Left lung (tissue), 10 donors: ENCODE results near the gene TRAPPC10. TPM values are rescaled to one million over a fixed set of nuclear protein-coding genes. Genes with fewer than 3 reads are reported as not detected.

ENCODE experiments used
- ATAC-seq: fragments of 200-7000 bp; cut with Tn5 transposase; one replicate; pipeline ENCODE4 v1.9.1; 2020; ENCODE audit warnings: moderate library complexity
- DNase-seq, 4 donors: peaks; one replicate each; pipeline ENCODE4 v3.0.0-alpha.2; 2013 to 2020
- H3K27ac ChIP-seq, 2 donors: fragments of 200-600 bp; sonication (generic) in 1 of 2; one replicate each; pipeline versions ENCODE4 v1.5.0 to v1.8.0; 2020 to 2021
- H3K27me3 ChIP-seq, 2 donors: fragments of 200-600 bp; sonication (generic) in 1 of 2; one replicate each; pipeline versions ENCODE4 v1.5.0 to v1.8.0; 2020 to 2021
- H3K36me3 ChIP-seq, 2 donors: fragments of 200-600 bp; sonication (generic) in 1 of 2; one replicate each; pipeline versions ENCODE4 v1.5.0 to v1.8.0; 2020 to 2021
- H3K4me1 ChIP-seq, 2 donors: fragments of 200-600 bp; one replicate each; pipeline ENCODE4 v1.8.0; 2021
- H3K4me3 ChIP-seq, 2 donors: fragments of 200-600 bp; sonication (generic) in 1 of 2; one replicate each; pipeline versions ENCODE4 v1.5.0 to v1.8.0; 2020 to 2021; ENCODE audit warnings: mild to moderate bottlenecking in 1 of 2
- H3K9me3 ChIP-seq, 2 donors: fragments of 200-600 bp; sonication (generic) in 1 of 2; one replicate each; pipeline versions ENCODE4 v1.5.0 to v1.8.0; 2020 to 2021
- CTCF ChIP-seq, 2 donors: fragments of 200-600 bp; sonication (generic) in 1 of 2; IDR thresholded peaks; one replicate each; pipeline versions ENCODE4 v1.5.0 to v1.8.0; 2021; ENCODE audit warnings: antibody characterized with exemption in 2 of 2
- intact Hi-C, 2 donors: fragments of 100-400 bp; cut with DNase I; formaldehyde crosslinking; loops; one replicate each; pipeline versions ENCODE4 v1.11.2 to v1.14.2; 2022
- polyA plus RNA-seq, 6 donors: library from polyadenylated mRNA; unstranded; fragments of 120-200 nt; gene quantifications; one replicate each; pipeline ENCODE4 v1.2.1, GENCODE V29; 2013; ENCODE audit not compliant: insufficient read length in 6 of 6
- total RNA-seq, 2 donors: library from RNA; stranded (reverse); fragmentation: NEBNext Ultra II Directional; extraction: Animal tissue kit (Norgen Biotek cat#: 25700); gene quantifications; one replicate each; pipeline ENCODE4 v1.2.1, GENCODE V29; 2021
- donor health status: DM: no; HTN: yes; CAD: no.
- donor health status: DM: no; HTN: no; CAD: no.

The TRAPPC10 gene
- total and polyA plus RNA-seq, 8 donors, result 26.6 to 43.5 (median 29.1) TPM

GRCh38 chr21:44005071-44005470 lies 7.0 kb upstream of the TRAPPC10 start:
- Histone ChIP-seq H3K4me1 (peaks cover 0 to 3% of the 10 kb centered on the region in 2 donors), H3K4me3 (no peak overlapping the region), H3K9me3 (no peaks in the 10 kb centered on the region), H3K36me3 (no peaks in the 10 kb centered on the region), H3K27me3 (no peaks in the 10 kb centered on the region), H3K27ac (no peak overlapping the region)
- ATAC-seq, result no peak
- DNase-seq, result no peak
- intact Hi-C loops, result no loop called here
- no peak for TF ChIP-seq CTCF (IDR thresholded peaks at IDR 0.05)

- DNase-seq (no peak), ATAC-seq (peak; percentile 70)
- TF ChIP-seq CTCF (IDR thresholded peaks at IDR 0.05), result no peak
- intact Hi-C loops, result no loop called here
- no peak overlapping the region for H3K4me3 ChIP-seq
- H3K36me3 ChIP-seq, result no peaks in the 10 kb centered on the region
- no peaks in the 10 kb centered on the region for H3K9me3 ChIP-seq
- no peaks in the 10 kb centered on the region for H3K27me3 ChIP-seq
- peak overlapping the region; percentile 11 to 67 for H3K27ac ChIP-seq
- peaks cover 0 to 3% of the 10 kb centered on the region in 2 donors for H3K4me1 ChIP-seq
These were observed 6.5 kb upstream of the TRAPPC10 start for GRCh38 chr21:44005593-44005992.

GRCh38 chr21:44006017-44006619 lies 6.0 kb upstream of the TRAPPC10 start:
- Histone ChIP-seq H3K27ac (peak overlapping the region; percentile 11 to 67), H3K27me3 (no peaks in the 10 kb centered on the region), H3K9me3 (no peaks in the 10 kb centered on the region), H3K4me1 (peaks cover 3 to 5% of the 10 kb centered on the region in 2 donors), H3K4me3 (no peak overlapping the region), H3K36me3 (no peaks in the 10 kb centered on the region)
- ATAC-seq (peak; percentile 79), DNase-seq (no peak)
- intact Hi-C loops, result no loop called here
- no peak for TF ChIP-seq CTCF (IDR thresholded peaks at IDR 0.05)

- no peak for TF ChIP-seq CTCF (IDR thresholded peaks at IDR 0.05)
- H3K4me3 ChIP-seq, result no peak overlapping the region
- intact Hi-C loops, result no loop called here
- peaks cover 3 to 9% of the 10 kb centered on the region in 2 donors for H3K4me1 ChIP-seq
- ATAC-seq, result peak; percentile 13
- no peaks in the 10 kb centered on the region for H3K36me3 ChIP-seq
- no peaks in the 10 kb centered on the region for H3K27me3 ChIP-seq
- H3K9me3 ChIP-seq, result no peaks in the 10 kb centered on the region
- peak in 1 of 4 donors; percentile 50 for DNase-seq
- H3K27ac ChIP-seq, result peak overlapping the region in 1 of 2 donors; percentile 67
These were observed 5.5 kb upstream of the TRAPPC10 start for GRCh38 chr21:44006656-44007055.

GRCh38 chr21:44010429-44010828 lies 1.7 kb upstream of the TRAPPC10 start:
- TF ChIP-seq CTCF (IDR thresholded peaks at IDR 0.05), result no peak
- DNase-seq (no peak), ATAC-seq (no peak)
- Histone ChIP-seq H3K27ac (no peak overlapping the region), H3K4me3 (no peak overlapping the region), H3K9me3 (no peaks in the 10 kb centered on the region), H3K27me3 (no peaks in the 10 kb centered on the region), H3K4me1 (peaks cover 3 to 33% of the 10 kb centered on the region in 2 donors), H3K36me3 (no peaks in the 10 kb centered on the region)
- intact Hi-C loops, result no loop called here
